Adrenal gland (tissue), 12 donors: ENCODE data around the gene SHH. TPM values are rescaled to one million over a fixed set of nuclear protein-coding genes. Genes with fewer than 3 reads are reported as not detected.

Source experiments
- DNase-seq, 7 donors: peaks; one replicate each; pipeline ENCODE4 v3.0.0-alpha.2; 2019 to 2020
- H3K27ac ChIP-seq, 5 donors: fragments of 200-600 bp; sonication (generic) in 4 of 5; 1 replicate in 3 of 5; 2 replicates in 2 of 5; pipeline versions ENCODE4 v1.5.1 to v1.8.0; 2016 to 2020; ENCODE audit warnings: mild to moderate bottlenecking in 1 of 5
- H3K27me3 ChIP-seq: fragments of 200-600 bp; 2 replicates; pipeline ENCODE4 v1.8.0; 2021
- H3K36me3 ChIP-seq, 2 donors: fragments of 200-600 bp; replicated peaks in 1 of 2; 1 replicate in 1 of 2; 2 replicates in 1 of 2; pipeline versions ENCODE4 v1.5.1 to v1.8.0; 2018 to 2022
- H3K4me1 ChIP-seq, 2 donors: fragments of 200-600 bp; replicated peaks in 1 of 2; 1 replicate in 1 of 2; 2 replicates in 1 of 2; pipeline versions ENCODE4 v1.5.1 to v1.8.0; 2018 to 2021
- H3K4me3 ChIP-seq, 4 donors: fragments of 200-600 bp; sonication (generic) in 3 of 4; one replicate each; pipeline ENCODE4 v1.5.1; 2016 to 2018
- H3K9me3 ChIP-seq, 3 donors: fragments of 200-600 bp; sonication (generic) in 1 of 3; replicated peaks in 1 of 3; 1 replicate in 2 of 3; 2 replicates in 1 of 3; pipeline versions ENCODE4 v1.5.1 to v1.8.0; 2016 to 2021
- CTCF ChIP-seq, 6 experiments: fragments of 450-650 bp in 4 of 6; fragments of 200-600 bp in 2 of 6; sonication (generic) in 1 of 6; IDR thresholded peaks; 1 replicate in 5 of 6; 2 replicates in 1 of 6; pipeline versions ENCODE4 v1.5.1 to v1.8.0; 2016 to 2021; ENCODE audit warnings: antibody characterized with exemption in 6 of 6, mild to moderate bottlenecking in 2 of 6, moderate library complexity in 1 of 6
- POLR2A ChIP-seq, 2 donors: fragments of 450-650 bp; IDR thresholded peaks; one replicate each; pipeline ENCODE4 v1.6.1; 2017; ENCODE audit warnings: antibody characterized with exemption in 2 of 2, mild to moderate bottlenecking in 2 of 2, moderate library complexity in 1 of 2
- WGBS, 4 donors: extraction: QIAGEN DNeasy Blood & Tissue Kit in 2 of 4; methylation state at CpG; one replicate each; pipeline versions ENCODE4 v1.1.5 to v1.1.7; 2013 to 2017; 5-methylcytosine and 5-hydroxymethylcytosine counted together
- intact Hi-C, 2 donors: fragments of 100-400 bp; cut with DNase I; formaldehyde crosslinking; loops; one replicate each; pipeline versions ENCODE4 v1.14.1 to v1.15.0; 2022 to 2023
- polyA plus RNA-seq, 3 donors: library from polyadenylated mRNA; stranded (reverse); fragments of 200-250 nt in 2 of 3; fragments of 350-450 nt in 1 of 3; fragmentation: Illumina TruSeq in 1 of 3; extraction: RNeasy Lipid Tissue Mini Kit (QIAGEN cat#74804) in 1 of 3; gene quantifications; one replicate each; pipeline ENCODE4 v1.2.3, GENCODE V29; 2013 to 2014
- total RNA-seq, 9 donors: library from RNA; depleted of rRNA in 4 of 9; stranded (reverse); fragments of >200 nt in 4 of 9; fragments of 120-200 nt in 1 of 9; fragmentation: NEBNext Ultra II Directional in 1 of 9; extraction: Animal tissue kit (Norgen Biotek cat#: 25700) in 1 of 9; gene quantifications; one replicate each; pipeline versions ENCODE4 v1.1.0 to v1.2.4, GENCODE V29; 2013 to 2023
- donor health status: healthy with polysubstance abuse.
- donor health status: Bipolar disorder and iron deficiency.
- donor health status: DM: yes; HTN: yes; CAD: no.
- donor health status: DM: no; HTN: no; CAD: no.
- donor health status: DM: no; HTN: no; CAD: no.
- donor health status: DM: yes; HTN: yes; CAD: no.

Gene SHH
- total and polyA plus RNA-seq, 12 donors: 2.1 to 38.0 (median 11.0) TPM

- intact Hi-C loops: loop anchor here in 1 of 2 donors (5.0 kb wide), 2 partner anchors 654 to 734 kb away; no protein-coding TSS in a partner anchor
- DNase-seq: no peak
- no peak overlapping the region for H3K4me3 ChIP-seq
- H3K9me3 ChIP-seq: no peaks in the 10 kb centered on the region
- WGBS, 4 donors: 38 to 47% (median 45%) methylated on average over 18 to 19 of the region's 19 CpGs
- H3K36me3 ChIP-seq: no peaks in the 10 kb centered on the region
- no peak overlapping the region for H3K27ac ChIP-seq
- H3K4me1 ChIP-seq: peaks cover 6 to 19% of the 10 kb centered on the region in 2 donors
- no peak for TF ChIP-seq CTCF (IDR thresholded peaks at IDR 0.05)
- no peak for TF ChIP-seq POLR2A (IDR thresholded peaks at IDR 0.05)
- peaks cover 35% of the 10 kb centered on the region for H3K27me3 ChIP-seq
Measured at GRCh38 chr7:155813546-155814315, 1.5 kb upstream of the SHH start.

- Histone ChIP-seq H3K27ac (no peak overlapping the region), H3K27me3 (peaks cover 40% of the 10 kb centered on the region), H3K4me1 (peaks cover under 1 to 19% of the 10 kb centered on the region in 2 donors), H3K36me3 (no peaks in the 10 kb centered on the region), H3K4me3 (peak overlapping the region in 1 of 4 donors; percentile 77), H3K9me3 (no peaks in the 10 kb centered on the region)
- WGBS, 4 donors: 14 to 26% (median 24%) methylated on average over 6 to 8 of the region's 8 CpGs
- TF ChIP-seq CTCF (IDR thresholded peaks at IDR 0.05): no peak
- TF ChIP-seq POLR2A (IDR thresholded peaks at IDR 0.05): no peak
- intact Hi-C loops: loop anchor here in 1 of 2 donors (5.0 kb wide), 2 partner anchors 654 to 734 kb away; no protein-coding TSS in a partner anchor
- DNase-seq: no peak
Measured at GRCh38 chr7:155813125-155813524, 862 bp upstream of the SHH start.

- intact Hi-C loops: loop anchor here in 1 of 2 donors (5.0 kb wide), 2 partner anchors 656 to 736 kb away; no protein-coding TSS in a partner anchor
- 1 to 5% (median 3%) methylated on average over 12 to 13 of the region's 13 CpGs for WGBS, 4 donors
- H3K36me3 ChIP-seq: no peaks in the 10 kb centered on the region
- H3K4me3 ChIP-seq: peak overlapping the region in 2 of 4 donors; percentile 47 to 77
- no peaks in the 10 kb centered on the region for H3K9me3 ChIP-seq
- H3K4me1 ChIP-seq: peaks cover 0 to 21% of the 10 kb centered on the region in 2 donors
- no peak for TF ChIP-seq CTCF (IDR thresholded peaks at IDR 0.05)
- no peak for TF ChIP-seq POLR2A (IDR thresholded peaks at IDR 0.05)
- H3K27ac ChIP-seq: peak overlapping the region in 1 of 5 donors; percentile 90
- peaks cover 42% of the 10 kb centered on the region for H3K27me3 ChIP-seq
- no peak for DNase-seq
Measured at GRCh38 chr7:155811560-155811894, 736 bp downstream of the SHH start.

GRCh38 chr7:155810770-155811559 lies 1.3 kb downstream of the SHH start:
- H3K36me3 ChIP-seq: no peaks in the 10 kb centered on the region
- TF ChIP-seq POLR2A (IDR thresholded peaks at IDR 0.05) (no peak), CTCF (IDR thresholded peaks at IDR 0.05) (no peak)
- DNase-seq: no peak
- WGBS, 4 donors: 0 to 17% (median 10%) methylated on average over 20 to 21 of the region's 21 CpGs
- no peaks in the 10 kb centered on the region for H3K9me3 ChIP-seq
- H3K27ac ChIP-seq: peak overlapping the region in 2 of 5 donors; percentile 3 to 90
- peaks cover 0 to 22% of the 10 kb centered on the region in 2 donors for H3K4me1 ChIP-seq
- peaks cover 42% of the 10 kb centered on the region for H3K27me3 ChIP-seq
- intact Hi-C loops: loop anchor here in 1 of 2 donors (5.0 kb wide), 2 partner anchors 656 to 736 kb away; no protein-coding TSS in a partner anchor
- peak overlapping the region in 2 of 4 donors; percentile 47 to 77 for H3K4me3 ChIP-seq
